Fibroblast of lung (primary cell): ENCODE measurements around the gene CPB1.

Experiments used
- EZH2 ChIP-seq: IDR thresholded peaks from 2 replicates; pipeline ENCODE4 v1.5.1; 2012; ENCODE audit warnings: low read length, control low read depth, mild to moderate bottlenecking; ENCODE audit errors: missing control alignments
- TF ChIP-seq, protein P1 (sequence below), 2 donors: IDR thresholded peaks in 1 of 2; conservative IDR thresholded peaks in 1 of 2; 1 replicate in 1 of 2; 2 replicates in 1 of 2; pipeline ENCODE4 v1.5.1; 2011 to 2012; ENCODE audit warnings: low read length in 2 of 2, control low read depth in 1 of 2, inconsistent platforms in 1 of 2, low read depth in 1 of 2, mild to moderate bottlenecking in 1 of 2

DNA sequence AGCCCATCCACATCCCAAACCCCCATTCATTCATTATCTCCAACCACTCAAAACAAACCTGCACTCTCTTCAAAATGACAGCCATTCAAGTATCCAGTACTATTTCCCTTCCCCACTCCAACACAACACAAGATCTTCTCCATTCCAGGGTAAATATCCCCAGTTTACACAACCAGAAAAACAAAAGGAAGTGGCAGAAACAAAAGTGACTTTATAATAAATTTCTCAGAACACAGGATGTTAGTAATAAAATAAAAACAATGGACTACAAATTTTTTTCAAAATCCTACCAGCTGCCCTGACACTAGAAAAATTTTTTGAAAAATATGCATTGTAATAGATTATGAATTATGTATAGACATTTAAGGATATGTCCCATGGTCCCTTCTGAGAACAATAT, 51.6 kb downstream of the CPB1 start:
- no peak for TF ChIP-seq EZH2
- TF ChIP-seq, protein P1, sequence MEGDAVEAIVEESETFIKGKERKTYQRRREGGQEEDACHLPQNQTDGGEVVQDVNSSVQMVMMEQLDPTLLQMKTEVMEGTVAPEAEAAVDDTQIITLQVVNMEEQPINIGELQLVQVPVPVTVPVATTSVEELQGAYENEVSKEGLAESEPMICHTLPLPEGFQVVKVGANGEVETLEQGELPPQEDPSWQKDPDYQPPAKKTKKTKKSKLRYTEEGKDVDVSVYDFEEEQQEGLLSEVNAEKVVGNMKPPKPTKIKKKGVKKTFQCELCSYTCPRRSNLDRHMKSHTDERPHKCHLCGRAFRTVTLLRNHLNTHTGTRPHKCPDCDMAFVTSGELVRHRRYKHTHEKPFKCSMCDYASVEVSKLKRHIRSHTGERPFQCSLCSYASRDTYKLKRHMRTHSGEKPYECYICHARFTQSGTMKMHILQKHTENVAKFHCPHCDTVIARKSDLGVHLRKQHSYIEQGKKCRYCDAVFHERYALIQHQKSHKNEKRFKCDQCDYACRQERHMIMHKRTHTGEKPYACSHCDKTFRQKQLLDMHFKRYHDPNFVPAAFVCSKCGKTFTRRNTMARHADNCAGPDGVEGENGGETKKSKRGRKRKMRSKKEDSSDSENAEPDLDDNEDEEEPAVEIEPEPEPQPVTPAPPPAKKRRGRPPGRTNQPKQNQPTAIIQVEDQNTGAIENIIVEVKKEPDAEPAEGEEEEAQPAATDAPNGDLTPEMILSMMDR (conservative IDR thresholded peaks at IDR 0.05 in 1 of 2, IDR thresholded peaks at IDR 0.05 in 1 of 2; ENCODE audit: low read depth in 1 of 2, low read length in 2 of 2): no peak
